NCI-H748 (cell line): ENCODE data around the gene EMILIN3.
A peak's percentile ranks its signal among the peaks of the same experiment; 100 is the strongest.

Experiments used
- DNase-seq: peaks from one replicate; lab custom pipeline; 2025; ENCODE audit not compliant: unreplicated experiment; lab: John Stamatoyannopoulos, UW

EMILIN3 gene

DNA sequence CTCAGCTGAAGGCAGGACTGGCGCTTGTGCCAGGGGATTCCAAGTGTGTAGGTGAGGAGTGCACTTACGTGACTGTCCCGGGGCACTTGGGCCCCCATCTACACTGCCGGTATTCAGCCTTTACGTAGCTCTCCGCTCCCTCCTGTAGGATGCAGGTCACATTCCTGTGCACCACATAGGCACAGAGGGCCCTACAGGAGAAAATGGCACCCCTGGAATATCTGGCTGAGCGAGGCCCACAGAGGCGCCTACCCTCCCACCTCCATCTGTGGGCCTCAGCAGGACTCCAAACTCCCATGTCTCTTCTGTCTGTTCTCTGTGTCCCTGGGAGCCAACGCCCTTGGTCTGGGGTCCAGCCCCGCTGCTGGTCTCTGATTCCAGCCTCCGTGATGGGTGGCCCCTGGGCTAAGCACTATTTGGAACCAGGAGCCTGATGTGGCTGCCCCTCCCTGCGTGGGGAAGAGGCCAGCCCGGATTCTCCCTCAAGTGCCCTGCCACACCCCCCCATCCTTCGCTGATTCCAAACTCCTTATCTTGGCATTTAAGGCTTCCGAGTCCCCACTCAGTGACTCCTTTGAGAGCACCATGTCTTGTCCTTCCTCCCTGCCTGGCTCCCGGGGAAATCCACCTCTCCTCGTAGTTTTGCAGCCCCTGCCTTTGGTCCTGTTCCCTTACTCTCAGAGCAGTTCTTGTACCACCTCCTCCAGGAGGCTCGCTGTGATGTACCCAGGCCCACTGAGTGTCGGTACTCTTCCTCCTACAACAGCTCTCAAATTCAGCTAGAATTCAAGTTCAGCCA is 1.5 kb downstream of the EMILIN3 start:
- no peak for DNase-seq

DNA sequence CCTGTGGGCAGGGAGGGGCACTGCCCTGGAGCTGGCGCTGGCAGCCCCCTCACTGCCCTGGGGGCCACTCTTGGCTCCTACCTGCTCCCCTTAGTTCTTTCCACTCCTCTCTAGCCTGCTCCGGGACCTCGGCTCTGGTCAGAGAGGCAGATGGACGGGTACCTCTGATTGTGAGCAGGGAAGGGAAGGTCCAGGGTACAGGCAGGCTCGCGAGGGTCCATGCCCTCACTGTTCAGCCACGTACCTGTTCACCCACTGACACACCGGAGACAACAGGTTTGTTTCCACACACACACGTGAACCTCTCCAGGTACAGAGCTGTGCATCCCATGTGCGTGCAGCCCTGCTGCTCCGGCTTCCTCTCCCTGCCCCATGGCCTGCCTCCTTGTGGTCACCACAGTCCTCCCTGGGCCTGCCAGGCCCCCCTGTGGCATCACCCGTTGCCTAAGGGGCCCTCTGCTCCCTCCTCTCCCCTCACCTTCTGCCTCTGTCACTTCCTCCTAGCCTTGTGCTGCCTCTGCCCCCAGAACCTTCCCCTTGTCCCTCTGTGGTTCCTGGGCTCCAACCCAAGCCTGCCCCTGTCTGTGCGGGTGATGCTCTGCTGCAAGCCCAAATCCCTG is 2.3 kb downstream of the EMILIN3 start:
- DNase-seq, result no peak

DNA sequence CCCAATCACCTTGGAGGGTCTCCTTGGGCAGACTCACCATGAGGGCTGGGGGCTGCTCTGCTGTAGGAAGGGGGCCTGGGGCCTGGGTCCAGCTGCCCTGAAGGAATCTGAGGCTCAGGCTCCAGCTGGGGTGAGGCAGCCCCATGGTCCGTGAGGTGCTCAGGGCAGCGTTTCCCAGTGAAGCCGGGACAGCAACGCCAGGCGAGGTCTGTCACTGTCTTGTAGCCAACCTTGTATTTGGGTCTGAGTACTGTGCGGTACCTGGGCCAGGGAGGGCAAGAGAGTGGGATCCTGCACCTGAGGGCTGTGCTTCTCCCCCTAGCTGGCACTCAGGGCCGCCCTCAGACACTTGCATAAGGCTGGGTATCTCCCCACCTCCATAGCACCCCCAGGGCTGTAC is 3.0 kb downstream of the EMILIN3 start:
- no peak for DNase-seq

GRCh38 chr20:41362748-41363140 is 3.9 kb downstream of the EMILIN3 start:
- no peak for DNase-seq

GRCh38 chr20:41361757-41362747 is 4.6 kb downstream of the EMILIN3 start:
- DNase-seq, result peak; percentile 58

DNA sequence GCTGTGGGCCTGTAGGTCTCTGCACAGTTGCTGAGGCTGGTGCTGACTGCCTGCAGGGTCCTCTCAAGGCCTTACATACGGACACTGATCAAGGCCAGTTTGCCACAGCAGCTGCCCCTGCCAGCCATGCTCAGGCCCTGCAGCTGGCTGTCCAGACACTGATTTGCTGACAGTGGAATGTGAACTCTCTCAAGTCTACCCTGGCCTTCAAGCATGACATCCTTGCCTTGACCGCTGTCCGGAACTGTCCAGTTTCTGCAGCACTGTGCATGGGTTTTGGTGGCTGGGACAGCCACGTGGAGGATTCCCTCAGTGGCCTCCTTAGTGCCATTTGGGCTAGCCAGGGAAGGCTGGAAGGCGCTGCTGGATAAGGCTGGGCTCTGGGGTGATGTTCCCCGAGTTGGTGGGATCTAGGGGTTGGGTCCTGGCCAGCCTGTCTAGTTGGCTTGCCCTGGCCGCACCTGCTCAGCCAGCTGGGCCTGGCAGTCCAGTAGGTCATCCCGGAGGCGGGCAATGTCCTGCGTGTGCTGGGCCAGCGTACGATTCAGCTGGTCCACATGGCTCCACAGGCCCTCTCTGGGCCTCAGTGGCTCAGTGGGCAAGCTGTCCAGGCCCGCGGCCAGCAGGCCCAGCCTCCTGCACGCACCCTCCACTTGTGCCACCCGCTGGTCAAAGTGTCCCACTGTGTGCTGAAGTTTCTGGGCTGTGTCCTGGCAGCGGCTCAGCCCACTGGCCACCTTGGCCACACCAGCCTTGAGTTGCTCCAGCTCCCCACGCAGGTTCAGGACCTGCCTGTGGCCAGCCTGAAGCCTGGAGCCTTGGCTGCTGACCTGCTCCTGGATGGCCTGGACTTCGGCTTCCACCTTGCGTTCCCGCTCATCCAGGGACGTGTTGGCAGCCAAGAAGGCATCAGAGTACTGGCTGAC is 5.5 kb downstream of the EMILIN3 start:
- DNase-seq, result no peak

DNA sequence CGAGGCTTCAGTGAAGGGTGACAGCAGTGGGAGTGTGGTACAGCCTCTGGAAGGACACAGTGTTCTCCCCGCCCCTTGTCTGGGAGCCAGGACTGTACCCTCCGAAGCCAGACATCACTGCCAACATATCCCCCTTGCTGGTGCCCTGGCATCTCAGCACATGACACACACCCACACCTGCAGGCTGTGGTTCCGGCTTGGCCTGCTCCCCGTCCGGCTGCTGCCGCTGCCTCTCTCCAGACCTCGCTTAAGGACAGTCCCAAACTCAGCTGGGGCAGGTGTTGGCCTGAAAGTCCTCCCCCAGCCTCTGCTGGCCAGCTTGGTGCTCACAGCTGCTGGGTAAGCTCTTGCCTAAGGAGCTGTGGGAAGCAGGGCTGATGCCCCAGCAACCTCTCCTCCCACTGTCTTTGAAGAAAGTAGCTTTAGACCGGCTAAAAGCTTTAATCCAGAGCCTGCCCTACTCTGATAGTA is 7.0 kb downstream of the EMILIN3 start:
- DNase-seq, result no peak

DNA sequence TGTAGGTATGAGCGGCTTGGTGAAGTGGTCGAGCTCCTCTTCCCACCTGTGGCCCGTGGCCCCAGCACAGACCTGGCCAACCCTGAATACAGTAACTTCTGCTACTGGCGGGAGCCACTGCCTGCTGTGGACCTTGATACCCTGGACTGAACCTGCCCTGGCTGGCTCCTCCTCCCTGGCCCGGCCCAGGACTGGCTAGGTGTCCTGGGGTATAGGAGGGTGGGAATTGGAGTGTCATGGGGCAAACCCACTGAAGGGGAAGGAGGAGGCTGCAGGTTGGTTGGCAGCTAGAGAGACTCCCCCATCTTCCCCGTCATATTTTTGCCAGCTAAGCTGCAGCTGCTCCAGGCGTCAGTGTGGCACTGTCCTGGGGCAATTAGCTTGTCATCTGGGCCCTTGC is 7.9 kb downstream of the EMILIN3 start:
- DNase-seq, result no peak

DNA sequence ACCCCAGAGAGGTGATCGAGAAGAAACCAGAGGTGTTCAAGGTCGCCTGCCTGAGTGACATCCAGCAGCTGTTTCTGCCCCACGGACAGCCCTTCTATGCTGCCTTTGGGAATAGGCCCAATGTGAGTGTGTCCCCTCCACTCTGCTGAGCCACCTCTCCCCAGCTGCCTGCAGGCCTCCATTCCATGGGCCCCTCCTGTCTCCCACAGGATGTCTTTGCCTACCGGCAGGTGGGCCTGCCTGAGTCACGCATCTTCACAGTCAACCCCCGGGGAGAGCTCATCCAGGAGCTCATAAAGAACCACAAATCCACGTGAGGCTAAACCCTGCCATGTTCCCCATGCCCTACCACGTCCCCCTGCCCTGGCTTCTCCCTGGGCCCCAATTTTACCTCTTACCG is 8.4 kb downstream of the EMILIN3 start:
- DNase-seq, result no peak

GRCh38 chr20:41357424-41358163 is 9.0 kb downstream of the EMILIN3 start:
- DNase-seq, result no peak

DNA sequence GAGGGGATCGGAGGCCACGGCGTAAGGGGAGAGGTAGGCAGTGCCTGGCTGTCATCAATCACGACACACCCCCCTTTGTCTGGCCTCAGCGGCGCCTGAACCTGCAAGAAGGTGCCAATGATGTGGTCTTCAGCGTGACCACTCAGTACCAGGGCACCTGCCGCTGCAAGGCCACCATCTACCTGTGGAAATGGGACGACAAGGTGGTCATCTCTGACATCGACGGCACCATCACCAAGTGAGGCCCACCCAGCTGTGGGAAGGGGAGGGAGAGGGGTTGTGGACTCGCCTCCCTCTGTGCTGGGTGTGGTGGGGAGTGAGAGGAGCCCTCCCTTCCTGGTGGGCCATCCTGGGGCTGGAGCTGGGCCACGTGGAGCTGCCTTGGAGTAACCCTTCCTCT is 9.7 kb downstream of the EMILIN3 start:
- DNase-seq, result no peak

GRCh38 chr20:41355598-41356203 is 10.9 kb downstream of the EMILIN3 start:
- DNase-seq, result no peak

GRCh38 chr20:41355192-41355591 is 11.4 kb downstream of the EMILIN3 start:
- no peak for DNase-seq

GRCh38 chr20:41353530-41353929 is 13.1 kb downstream of the EMILIN3 start:
- no peak for DNase-seq

- DNase-seq, result no peak
These were observed 14.0 kb downstream of the EMILIN3 start for GRCh38 chr20:41352666-41353065.

DNA sequence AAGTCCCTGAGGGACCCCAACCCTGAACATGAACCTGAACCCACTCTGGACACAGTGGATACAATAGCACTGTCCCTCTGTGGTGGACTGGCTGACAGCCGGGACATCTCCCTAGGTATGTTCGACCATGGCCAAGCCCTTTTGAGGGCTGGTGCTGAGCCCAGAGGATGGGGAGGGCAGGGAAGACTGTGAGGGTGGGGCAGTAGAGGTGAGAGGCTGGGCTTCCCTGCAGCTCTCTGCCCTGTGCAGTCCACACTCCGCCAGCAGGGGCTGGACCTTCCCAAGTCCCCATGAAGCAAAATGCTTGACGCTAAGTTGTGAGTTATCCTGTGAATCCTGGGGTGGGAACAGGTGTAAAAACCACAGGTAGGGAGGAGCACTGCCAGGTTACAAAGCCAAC is 14.5 kb downstream of the EMILIN3 start:
- peak; percentile 20 for DNase-seq

DNA sequence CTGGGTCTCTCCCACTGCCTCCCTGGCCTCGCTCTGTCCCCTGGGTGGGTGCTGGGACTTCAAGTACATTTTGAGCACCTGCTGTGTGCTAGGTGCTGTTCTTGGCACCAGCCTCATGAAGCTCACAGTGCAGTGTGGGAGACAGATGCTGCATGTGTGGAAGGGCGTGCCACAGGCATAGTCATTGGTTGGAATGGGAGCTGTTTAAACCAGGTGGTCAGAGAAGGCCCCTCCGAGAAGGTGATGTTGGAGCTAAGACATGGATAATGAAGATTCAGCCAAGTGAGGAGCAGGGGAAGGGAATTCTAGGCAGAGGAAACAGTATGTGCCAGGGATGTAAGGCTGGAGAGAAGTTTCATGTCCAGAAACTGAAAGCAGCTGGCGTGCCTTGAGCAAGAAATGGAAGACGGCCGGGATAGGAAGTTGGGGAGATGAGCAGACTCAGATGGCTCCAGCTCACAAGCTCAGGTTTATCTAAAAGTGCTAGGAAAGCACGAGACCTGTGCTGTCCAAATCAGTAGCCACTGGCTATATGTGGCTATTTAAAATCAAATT is 16.1 kb downstream of the EMILIN3 start:
- no peak for DNase-seq

DNA sequence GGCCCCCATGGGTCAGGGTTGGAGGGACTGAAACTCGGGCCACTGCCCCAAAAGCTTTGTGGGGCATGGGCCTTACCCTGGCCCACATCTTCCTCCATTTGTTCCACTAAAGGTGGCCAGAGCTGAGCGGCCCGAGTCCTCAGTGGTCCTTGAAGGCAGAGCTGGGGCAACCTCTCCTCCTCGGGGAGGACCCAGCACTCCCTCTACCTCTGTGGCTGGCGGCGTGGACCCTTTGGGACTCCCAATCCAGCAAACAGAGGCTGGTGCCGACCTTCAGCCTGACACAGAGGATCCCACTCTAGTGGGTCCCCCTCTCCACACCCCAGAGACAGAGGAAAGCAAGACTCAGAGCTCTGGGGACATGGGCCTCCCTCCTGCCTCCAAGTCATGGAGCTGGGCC is 16.7 kb downstream of the EMILIN3 start:
- DNase-seq, result no peak

- DNase-seq, result no peak
These were observed 17.4 kb downstream of the EMILIN3 start for GRCh38 chr20:41349266-41349665.
